Measurements from ENCODE around the gene CDKL5.

GRCh38 chrX:18672008-18672407 lies 246.6 kb downstream of the CDKL5 start, which contains the start of gene RS1:
- TF ChIP-seq CTCF (IDR thresholded peaks at IDR 0.05 in 8 of 11, conservative IDR thresholded peaks at IDR 0.05 in 3 of 11) (no peak), POLR2A (IDR thresholded peaks at IDR 0.05) (no peak)

Measured in spleen (tissue), 7 donors.